NCI-H1092 treated with DMSO at 0.1 percent for 48 hours (cell line): Measurements from ENCODE around the gene GDF11.

Experiments used
- DNase-seq: peaks from one replicate; lab custom pipeline; 2025; lab: John Stamatoyannopoulos, UW

Gene GDF11

DNA sequence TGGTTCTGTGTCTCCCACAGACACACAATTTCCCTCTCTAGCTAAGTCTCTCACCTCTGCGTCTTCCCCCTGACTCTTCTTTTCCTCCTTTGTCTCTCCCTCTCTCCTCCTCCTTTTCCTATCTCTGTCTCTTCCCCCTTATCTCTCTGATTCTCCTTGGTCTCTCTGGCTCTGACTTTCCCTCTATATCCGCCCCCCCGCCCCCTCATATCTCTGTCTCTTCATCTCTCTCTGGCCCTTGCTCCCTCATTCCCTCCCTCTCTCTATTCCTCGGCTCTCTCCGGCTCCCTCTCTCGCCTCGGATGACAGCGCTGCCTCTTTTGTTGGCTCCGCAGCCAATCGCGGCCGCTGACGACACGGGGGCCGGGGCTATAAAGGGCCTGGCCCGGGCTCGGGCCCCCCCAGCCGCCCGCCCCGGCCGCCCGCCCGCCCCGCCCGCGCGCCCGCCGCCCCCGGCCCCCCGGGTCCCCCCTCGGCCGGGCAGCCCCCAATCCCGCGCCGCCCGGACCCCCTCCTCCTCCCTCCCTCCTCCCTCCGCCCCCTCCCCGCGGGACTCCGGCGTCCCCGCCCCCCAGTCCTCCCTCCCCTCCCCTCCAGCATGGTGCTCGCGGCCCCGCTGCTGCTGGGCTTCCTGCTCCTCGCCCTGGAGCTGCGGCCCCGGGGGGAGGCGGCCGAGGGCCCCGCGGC is at the start of gene GDF11:
Gene GDF11 (plus strand): TSS at position 404 of the 687 bp plus-strand sequence. CDS start 195 bp downstream, at position 599.
- peak; percentile 82 for DNase-seq

DNA sequence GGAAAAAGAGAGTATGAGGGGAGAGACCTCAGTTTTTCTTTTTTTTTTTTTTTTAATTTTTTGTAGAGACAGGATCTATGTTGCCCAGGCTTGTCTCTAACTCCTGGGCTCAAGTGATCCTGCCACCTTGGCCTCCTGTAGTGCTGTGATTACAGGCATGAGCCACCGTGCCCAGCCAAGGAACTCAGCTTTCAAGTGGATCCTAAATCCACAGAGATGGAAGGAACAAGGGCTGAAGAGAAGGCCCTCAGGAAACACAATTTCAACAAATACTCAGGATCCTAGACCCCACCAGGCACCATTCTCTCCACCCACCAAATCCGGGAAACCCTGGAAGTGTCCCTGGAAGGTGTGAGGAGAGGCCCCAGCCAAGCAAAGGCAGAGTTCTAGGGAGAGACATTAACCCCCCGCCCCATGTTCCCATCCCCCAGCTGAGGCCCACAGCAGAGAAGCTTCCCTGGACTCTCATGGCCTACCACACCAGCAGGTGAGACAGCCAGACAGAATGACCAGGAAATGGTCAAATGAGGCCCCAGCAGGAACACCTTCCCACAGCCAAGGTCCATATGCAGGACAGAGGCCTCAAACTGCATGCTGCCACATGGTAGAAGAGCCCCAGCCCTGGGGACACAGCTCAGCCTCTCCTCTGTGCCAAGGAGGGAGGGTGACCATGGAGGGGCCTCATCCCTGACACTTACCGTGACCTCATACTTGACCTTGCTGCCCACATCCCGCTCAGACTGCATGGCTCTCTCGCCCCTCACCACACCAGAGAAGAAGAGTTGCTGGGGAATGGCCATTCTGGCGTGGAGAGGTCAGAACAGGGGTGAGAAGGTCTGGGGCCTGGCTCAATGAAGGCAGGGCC is 49.4 kb upstream of the GDF11 start:
- DNase-seq, result no peak

DNA sequence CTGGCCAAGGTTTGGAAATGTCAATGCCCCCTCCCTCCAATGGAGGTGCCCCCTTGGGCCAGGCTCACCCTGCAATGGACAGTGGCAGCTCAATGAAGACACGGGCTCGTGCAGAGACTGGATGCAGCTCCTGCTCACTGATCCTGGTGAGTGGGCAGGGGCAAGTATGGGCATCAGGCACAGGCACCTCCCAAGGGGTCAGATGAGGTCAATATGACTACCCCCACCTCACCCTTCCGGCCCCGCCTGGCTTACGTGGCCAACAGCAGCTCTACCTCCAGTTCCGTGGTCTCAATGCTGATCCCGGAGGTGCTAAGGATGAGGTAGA is 48.8 kb upstream of the GDF11 start:
- DNase-seq, result no peak

GRCh38 chr12:55694651-55695050 is 48.3 kb upstream of the GDF11 start:
- no peak for DNase-seq

GRCh38 chr12:55695349-55695748 is 47.6 kb upstream of the GDF11 start:
- no peak for DNase-seq

- DNase-seq, result no peak
These were observed 46.8 kb upstream of the GDF11 start for GRCh38 chr12:55696141-55696540.

GRCh38 chr12:55696796-55697462 is 46.0 kb upstream of the GDF11 start:
- DNase-seq, result no peak

DNA sequence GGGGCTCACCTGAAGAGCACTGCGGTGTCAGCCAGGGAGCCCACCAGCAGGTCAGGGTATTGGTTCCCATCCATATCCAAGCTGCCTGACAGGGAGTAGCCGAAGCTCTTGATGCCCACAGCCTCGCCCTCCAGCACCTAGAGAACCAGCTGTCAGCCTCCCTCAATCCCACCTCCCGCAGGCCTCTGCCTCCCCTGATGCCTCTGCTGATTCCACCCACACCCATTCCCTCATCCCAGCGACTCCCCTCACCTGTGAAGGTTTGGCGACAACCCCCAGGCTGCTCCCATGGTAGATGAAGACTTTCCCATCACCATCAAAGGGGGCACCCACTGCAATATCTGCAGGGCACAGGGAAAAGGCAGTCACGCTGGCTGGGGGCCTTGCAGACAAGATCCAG is 45.2 kb upstream of the GDF11 start:
- no peak for DNase-seq

- DNase-seq, result no peak
These were observed 44.5 kb upstream of the GDF11 start for GRCh38 chr12:55698241-55698955.

DNA sequence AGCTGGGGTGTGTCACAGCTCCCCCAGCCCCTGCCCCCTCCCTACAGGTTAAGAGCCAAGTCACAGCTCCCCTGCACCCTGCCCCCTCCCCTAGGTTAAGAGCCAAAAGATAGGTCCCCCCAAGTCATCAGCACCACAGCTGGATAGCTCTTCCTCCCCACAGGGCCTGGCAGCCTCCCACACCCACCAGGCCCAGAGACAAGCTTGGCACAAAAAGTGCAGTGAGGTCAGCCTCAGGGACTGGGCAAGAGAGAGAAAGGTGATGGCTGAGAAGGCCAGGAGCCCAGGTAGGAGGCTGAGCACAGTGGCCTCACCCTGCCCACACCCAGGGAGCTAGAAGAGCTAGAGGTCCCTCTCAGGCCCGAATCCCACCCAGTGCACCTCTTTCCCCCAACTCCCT is 44.0 kb upstream of the GDF11 start:
- DNase-seq, result no peak

- DNase-seq, result no peak
These were observed 43.4 kb upstream of the GDF11 start for GRCh38 chr12:55699471-55700055.

DNA sequence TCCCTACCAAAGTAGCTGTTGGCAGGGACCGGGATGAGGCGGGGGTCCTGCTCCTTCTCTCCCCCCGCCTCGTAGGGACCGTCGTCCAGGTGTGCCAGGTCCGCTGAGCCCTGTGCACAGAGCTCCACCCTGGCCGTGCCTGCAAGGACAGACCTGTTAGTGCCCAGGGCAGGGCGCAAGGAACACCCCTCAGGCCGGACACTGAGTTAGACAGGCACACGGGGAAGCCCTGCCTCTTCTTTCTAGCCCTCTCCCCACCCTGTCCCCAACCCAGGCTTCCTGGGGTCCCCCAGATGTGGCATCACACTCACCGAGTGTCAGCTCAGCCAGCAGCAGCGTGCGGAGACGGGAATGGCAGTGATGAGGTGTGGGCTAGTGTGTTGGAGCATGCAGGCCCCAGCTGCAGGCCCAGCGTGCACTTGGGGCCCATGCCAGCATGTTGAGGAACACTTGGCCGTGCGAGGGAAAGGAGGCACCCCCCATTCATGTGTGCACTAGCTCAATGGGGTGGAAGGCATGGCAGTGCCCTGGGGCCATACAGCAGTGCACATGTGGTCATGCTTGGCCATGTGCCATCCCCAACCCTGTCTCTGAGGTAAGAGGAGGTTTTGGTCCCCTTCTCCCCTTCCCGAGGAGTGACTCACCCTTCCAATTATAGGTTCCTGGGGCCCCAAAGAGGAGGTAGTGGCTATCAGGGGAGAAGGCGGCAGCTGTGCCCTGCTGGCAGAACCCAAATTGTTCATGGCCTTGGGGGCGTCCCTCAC is 42.5 kb upstream of the GDF11 start:
- DNase-seq, result no peak

DNA sequence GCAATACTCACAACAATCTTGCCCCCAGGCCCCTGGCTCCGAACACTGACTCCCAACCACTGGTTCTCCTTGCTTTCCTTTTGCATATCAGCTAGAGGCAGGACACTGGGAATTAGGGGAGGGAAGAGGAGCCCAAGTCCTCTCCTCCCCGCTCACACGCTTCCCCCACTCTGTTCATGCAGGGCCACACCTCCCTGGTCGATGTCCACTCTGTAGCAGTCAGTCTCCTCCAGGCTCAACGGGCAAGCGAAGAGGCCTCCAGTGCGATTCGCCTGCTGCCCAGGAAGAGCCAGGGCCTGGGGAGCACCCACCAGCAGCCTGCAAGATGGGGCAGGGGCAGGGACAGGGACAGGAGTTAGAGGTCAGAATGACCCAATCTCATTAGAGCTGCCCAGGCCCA is 40.1 kb upstream of the GDF11 start:
- DNase-seq, result no peak

GRCh38 chr12:55703288-55703687 is 39.6 kb upstream of the GDF11 start:
- DNase-seq, result no peak

DNA sequence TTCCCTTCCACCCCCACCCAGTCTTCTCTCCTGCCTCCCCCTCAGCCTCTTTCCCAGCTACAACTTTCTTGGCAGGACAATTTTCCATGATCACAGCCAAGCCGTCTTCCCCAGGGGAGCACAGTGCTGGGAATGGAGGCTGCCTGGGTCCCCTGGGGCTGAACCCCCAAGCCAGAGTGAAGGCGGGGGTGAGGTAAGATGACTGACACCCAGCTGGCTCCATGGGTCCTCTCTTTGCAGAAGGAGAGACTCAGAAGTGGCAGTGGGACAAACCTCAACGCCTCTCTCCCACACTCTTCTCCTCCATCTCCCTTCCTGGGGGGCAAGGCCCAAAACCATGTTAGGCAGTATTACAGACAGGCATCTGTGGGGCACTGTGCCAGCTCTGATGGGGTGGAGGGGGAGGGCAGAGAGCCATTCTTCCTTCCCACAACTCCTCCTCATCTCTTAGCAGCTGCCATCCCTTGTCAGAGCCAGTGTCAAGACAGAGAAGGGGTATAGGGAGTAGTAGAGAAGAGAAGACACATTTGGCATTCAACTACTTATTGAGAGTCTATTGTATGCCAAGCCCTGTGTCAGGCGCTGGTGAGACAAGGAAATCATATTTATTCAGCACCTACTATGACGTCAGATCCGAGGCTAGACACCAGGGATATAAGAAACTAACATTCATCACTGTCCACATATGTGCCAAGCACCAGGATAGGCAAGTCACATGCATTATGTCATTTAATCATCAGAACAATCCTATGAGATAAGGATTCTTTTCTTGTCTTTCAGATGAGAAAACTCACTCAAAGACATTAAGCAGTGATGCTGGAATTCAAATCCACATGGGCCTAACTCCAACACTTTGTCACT is 38.8 kb upstream of the GDF11 start:
- no peak for DNase-seq

DNA sequence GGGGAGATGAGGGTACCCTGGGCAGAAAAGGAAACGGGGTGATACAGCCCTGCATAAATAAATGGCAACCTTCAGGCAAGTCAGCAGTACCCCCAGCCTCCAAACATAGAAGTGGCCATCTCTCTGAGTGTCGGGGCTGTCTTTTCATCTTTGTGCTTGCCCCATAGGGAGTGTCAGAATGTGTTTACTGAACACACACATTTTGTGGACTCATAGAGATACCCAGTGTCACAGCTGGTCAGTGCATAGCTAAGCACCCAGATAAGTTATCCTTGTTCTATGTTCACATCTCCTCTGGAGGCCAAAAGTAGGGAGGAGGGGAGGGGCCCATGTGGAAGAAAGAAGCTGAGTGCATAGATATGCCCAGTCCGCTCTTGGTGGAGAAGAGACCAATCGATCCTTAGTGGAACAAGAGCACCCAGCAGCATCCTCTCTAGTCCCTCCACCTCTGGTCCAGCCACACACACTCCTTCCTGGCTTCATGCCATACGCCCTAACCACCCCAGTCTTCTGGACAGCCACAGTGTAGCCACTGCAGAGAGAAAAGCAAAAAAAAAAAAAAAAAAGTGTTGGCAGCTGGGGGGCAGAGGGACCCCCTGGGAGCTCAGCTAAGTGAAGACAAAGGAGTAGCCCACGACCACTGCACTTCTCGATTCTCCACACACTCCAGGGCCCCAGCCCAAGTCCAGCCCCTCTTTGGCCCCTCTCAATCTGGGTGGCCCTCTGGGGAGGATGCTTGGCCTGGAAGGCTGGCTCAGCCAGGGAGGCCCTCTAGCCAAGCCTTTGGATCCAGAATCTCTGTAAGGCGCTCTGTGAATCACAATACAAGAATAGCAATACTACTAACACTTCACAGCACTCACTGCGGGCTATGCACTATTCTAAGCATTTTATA is 37.9 kb upstream of the GDF11 start:
- no peak for DNase-seq

GRCh38 chr12:55705782-55706402 is 37.0 kb upstream of the GDF11 start:
- DNase-seq, result no peak

GRCh38 chr12:55706568-55707218 is 36.2 kb upstream of the GDF11 start:
- no peak for DNase-seq
